NCI-H2107 treated with DMSO at 0.1 percent for 48 hours (cell line): ENCODE results near the gene HNRNPA2B1.
A peak's percentile ranks its signal among the peaks of the same experiment; 100 is the strongest.
"Not testable (repeated sequence)": the region's sequence is repeated elsewhere in the genome, so short reads cannot be mapped to it uniquely, and the experiment has no call there.

Source experiments
- DNase-seq: peaks from one replicate; lab custom pipeline; 2025; ENCODE audit not compliant: unreplicated experiment; lab: John Stamatoyannopoulos, UW

HNRNPA2B1 gene

DNA sequence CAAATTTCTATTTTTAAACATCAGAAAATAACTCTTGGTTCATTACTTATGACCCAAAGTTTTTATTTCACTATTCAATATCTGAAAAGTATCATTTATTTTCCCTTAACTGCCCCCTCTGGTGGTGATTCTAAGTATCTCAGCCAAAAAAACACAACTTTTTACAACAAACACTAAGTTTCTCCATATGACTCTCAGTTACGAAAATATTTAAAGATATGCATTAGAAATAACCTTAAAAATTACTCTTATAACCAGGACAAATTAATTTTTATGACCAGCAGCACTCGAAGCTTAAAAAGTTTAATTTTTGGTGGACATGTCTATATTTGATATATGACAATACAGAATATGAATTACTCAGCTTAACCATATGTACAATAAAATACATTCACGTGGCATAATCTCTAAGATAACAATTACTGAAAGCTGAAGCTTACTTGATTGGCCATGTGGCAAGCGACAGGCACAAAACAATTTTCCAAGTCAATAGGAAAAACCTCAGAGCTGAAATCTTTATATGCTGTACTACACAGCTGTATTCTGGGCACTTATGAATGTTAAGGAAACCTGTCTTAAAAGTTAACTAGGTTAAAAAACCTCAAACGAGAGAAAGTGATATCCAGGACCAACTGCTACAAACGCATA lies 2.3 kb downstream of the HNRNPA2B1 start:
- peak; percentile 31 for DNase-seq

- DNase-seq = no peak
These were observed 3.1 kb downstream of the HNRNPA2B1 start for GRCh38 chr7:26197153-26198115.

- DNase-seq = no peak
These were observed 4.5 kb downstream of the HNRNPA2B1 start for GRCh38 chr7:26195867-26196657.

DNA sequence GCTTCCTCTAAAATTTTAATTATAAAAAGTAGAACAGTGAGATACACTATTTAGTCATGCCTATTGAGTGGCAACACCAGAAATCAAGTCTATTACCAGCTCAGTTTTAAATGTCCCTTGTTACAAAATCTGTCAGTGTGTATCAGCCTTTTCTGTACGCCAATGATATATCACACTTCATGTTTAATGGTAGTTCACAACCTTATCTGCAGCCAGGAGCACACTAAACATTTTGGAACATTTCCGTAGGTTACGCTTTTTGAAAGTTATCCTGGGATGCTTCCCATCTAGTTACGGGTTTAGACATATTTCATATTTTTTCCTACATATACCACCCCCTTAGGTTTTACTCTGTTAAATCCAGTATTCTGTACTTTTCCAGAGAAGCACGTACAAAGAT lies 5.4 kb downstream of the HNRNPA2B1 start:
- DNase-seq = no peak

DNA sequence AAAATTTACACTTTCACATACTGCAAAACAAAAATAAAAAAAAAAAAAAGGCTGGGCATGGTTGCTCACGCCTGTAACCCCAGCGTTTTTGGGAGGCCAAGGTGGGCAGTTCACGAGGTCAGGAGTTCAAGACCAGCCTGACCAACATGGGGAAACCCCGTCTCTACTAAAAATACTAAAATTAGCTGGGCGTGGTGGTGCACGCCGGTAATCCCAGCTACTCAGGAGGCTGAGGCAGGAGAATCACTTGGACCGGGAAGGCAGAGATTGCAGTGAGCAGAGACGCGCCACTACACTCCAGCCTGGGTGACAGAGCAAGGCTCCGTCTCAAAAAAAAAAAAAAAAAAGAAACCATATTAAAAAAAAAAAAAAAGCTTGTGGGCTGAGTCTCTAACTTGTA lies 5.8 kb downstream of the HNRNPA2B1 start:
- not testable (repeated sequence) for DNase-seq

- no peak for DNase-seq
These were observed 6.9 kb downstream of the HNRNPA2B1 start for GRCh38 chr7:26193432-26194207.

GRCh38 chr7:26192485-26193087 lies 8.0 kb downstream of the HNRNPA2B1 start:
- DNase-seq = no peak

DNA sequence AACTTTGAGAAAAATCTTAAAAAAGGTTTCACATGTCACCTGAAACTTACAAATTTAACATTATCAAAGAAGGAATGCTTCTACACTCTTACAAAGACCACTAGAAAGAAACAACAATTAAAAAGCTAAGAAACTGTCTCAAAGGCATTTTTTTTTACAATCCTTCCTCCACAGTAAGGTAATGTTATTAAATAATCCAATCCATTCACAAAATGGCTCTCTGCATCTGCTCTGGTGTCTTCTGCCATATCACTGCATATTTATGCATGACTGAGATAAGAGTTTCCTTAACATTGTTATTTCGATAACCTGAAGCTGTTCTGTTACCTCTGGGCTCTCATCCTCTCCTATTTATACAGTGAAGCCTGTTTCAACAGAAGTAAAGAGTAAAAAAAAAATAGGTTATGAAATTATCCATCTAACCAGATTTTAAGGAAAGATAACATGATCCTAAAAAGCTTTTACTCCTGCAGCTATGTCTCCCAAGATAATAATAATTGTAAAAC lies 8.5 kb downstream of the HNRNPA2B1 start:
- DNase-seq = no peak

DNA sequence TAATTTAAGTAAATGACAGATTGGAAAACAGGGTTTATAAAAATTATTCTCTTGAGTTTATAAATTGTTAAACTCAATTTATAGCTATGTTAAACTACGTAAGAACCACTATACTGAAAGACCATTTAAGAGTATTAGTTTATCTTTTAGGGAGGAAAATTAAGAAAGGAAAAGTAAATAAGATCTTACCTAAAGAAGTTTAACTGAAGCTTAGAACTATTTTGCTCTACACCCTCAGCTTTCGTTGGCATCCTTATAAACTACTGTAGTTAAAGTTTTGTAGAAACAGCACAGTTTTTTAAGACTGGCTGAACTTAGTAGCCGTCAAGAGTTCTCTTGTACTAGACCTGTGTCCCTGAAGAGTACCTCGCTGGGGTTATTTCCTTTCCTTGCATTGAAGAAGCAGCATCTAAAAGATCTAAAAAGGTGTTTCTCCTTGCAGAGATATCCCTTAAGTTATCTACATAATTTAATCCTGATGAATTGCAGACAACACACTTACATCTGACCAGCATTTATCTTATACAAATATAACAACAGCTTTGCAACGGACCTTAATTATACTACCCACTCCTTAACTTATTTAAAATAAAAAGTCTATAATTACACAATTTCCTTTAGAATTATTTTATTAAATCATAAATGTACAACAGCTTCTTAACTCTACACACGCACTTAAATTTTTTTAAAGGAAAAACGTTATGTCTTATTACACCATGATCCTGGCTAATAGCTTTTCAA lies 9.1 kb downstream of the HNRNPA2B1 start:
- DNase-seq = no peak

- no peak for DNase-seq
These were observed 10.1 kb downstream of the HNRNPA2B1 start for GRCh38 chr7:26190417-26190869.

GRCh38 chr7:26189697-26190096 lies 10.8 kb downstream of the HNRNPA2B1 start:
- no peak for DNase-seq

DNA sequence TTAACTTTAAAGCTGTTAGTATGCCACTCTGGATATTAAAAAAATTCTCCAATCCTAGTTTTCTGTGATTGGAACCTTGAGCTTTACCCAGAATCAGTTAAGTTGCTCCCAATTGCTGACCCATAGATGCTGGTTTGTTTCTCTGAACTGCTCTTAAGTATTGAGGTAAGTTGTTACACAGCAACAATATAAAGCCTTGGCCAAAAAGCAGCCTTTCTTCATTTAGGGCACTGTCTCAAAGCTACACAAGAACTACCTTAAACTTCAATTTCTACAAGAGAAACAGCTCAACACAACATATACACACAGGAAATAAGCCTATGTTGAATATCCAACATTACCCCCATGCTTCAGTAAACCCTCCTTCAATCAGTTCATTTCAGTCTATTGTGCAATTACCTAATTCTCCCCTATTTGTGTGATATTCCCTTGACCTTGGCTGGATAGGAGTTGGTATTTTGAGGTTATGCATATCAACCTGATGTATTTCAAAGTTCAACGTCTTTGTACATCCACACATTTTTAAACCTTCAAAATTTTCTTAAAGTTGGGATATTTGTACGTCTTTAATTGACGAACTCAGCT lies 11.5 kb downstream of the HNRNPA2B1 start:
- DNase-seq = no peak

DNA sequence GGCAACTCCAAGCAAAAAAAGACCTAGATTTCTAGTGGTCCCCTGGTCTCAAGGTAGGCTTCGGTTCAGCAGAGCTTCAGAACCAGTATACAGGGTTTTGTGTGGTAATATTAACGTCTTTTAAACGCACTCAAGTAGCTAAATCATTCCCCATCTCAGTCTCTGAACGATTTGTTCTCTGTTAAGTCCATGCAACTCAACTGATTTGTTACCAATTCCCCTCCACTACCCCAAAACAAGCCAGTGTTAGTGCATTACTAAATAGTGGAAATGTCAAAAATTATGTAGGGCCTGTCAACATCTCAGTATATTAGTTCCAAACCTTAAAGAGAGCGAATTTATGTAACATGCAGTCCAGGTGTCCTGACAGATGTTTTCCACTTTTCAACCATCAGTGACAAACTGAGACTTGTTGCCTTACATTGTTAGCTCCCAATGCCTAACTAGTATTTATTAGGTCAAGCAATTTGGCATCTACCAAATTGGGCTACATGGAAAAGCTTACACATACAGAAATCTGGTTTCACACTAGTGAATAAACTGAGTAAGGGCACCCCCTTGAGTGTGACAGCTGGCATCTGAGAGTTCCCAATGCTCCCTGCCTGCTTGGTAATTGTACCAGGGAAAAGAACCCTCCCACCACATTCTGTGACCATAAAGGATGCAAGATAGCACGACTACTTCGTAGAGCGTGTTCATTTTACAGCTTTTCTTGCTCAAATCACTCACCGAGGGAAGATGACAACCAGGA lies 12.2 kb downstream of the HNRNPA2B1 start:
- no peak for DNase-seq

DNA sequence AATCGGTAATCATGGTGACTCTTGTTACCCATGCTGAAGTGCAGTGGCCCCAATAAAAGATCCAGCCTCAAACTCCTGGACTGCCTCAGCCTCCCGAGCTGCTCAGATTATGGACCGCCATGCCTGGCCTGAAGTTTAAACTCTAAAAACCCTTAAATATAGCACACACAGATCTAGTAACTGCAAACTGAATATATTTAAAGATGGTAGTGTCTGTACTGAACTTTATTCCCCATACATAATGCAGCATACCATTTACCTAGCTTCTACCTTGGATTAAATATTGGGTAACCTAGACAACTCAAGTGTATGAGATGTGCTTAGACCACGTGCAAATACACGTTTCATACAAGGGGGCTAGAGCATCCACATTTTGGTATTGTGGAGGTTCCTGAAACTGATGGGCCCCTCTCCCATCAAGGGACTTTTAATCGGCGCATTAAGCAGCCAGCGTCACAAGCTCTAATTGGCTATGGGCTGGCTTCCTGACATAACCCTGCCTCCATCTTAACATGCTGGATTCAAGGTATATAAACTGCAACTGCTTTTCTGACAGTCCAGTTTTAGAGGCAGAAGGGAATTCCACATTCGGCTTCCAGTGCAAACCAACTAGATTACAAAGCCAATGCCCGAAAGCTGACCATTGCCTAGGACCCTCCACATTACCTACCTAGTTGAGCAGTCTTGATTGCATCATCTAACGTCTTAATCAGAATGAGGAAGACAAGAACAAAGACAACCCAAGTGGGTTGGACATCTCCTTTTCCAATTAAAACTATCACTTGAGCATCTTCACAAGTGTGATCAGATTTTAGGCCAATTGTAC lies 13.0 kb downstream of the HNRNPA2B1 start:
- DNase-seq = no peak

- DNase-seq = no peak
These were observed 13.9 kb downstream of the HNRNPA2B1 start for GRCh38 chr7:26186364-26187311.

GRCh38 chr7:26185844-26186180 lies 14.7 kb downstream of the HNRNPA2B1 start:
- no peak for DNase-seq
